GM12878 (cell line): ENCODE data around the gene TRIM38.

ENCODE experiments used
- BCLAF1 ChIP-seq: fragments of 450-650 bp; IDR thresholded peaks from 2 replicates; pipeline ENCODE4 v1.6.1; 2017; ENCODE audit warnings: antibody characterized with exemption, mild to moderate bottlenecking, moderate library complexity
- CTCF ChIP-seq, 3 experiments: IDR thresholded peaks in 2 of 3; conservative IDR thresholded peaks in 1 of 3; 2 replicates each; pipeline ENCODE4 v1.5.1; 2011; ENCODE audit warnings: low read depth in 3 of 3, low read length in 3 of 3, mild to moderate bottlenecking in 3 of 3, control low read depth in 2 of 3, moderate library complexity in 2 of 3, inconsistent platforms in 1 of 3, mixed read lengths in 1 of 3; ENCODE audit not compliant: control insufficient read depth in 2 of 3, insufficient read depth in 1 of 3; ENCODE audit errors: extremely low read depth in 1 of 3
- TARDBP ChIP-seq: IDR thresholded peaks from 2 replicates; pipeline ENCODE4 v1.6.1; 2016; ENCODE audit warnings: borderline replicate concordance
- USF2 ChIP-seq: IDR thresholded peaks from 2 replicates; pipeline ENCODE4 v1.6.1; 2011; ENCODE audit warnings: low read depth, low read length, improper control_type of control experiment, borderline replicate concordance

- TF ChIP-seq CTCF (IDR thresholded peaks at IDR 0.05 in 2 of 3, conservative IDR thresholded peaks at IDR 0.05 in 1 of 3; ENCODE audit: control insufficient read depth in 2 of 3, extremely low read depth in 1 of 3, insufficient read depth in 1 of 3, low read depth in 3 of 3, low read length in 3 of 3), result no peak
- TF ChIP-seq USF2, result no peak
- TF ChIP-seq BCLAF1, result no peak
- TF ChIP-seq TARDBP, result no peak
Observed at GRCh38 chr6:26019967-26020328, 57.3 kb downstream of the TRIM38 start.
